NCI-H1092 (cell line): ENCODE results near the gene MOB3A.
"Not testable (repeated sequence)": the region's sequence is repeated elsewhere in the genome, so short reads cannot be mapped to it uniquely, and the experiment has no call there.

Experiments used
- DNase-seq: peaks from one replicate; lab custom pipeline; 2025; lab: John Stamatoyannopoulos, UW

The MOB3A gene

GRCh38 chr19:2096034-2096479, at the start of gene MOB3A:
Gene MOB3A (minus strand): TSS chr19:2096326. CDS start chr19:2078560, 17,766 bp downstream.
- peak; percentile 90 for DNase-seq

- no peak for DNase-seq
Observed at GRCh38 chr19:2145831-2146241, 49.7 kb upstream of the MOB3A start.

GRCh38 chr19:2144190-2144589, 48.1 kb upstream of the MOB3A start:
- DNase-seq = no peak

- DNase-seq = no peak
Observed at GRCh38 chr19:2142173-2142829, 46.2 kb upstream of the MOB3A start.

GRCh38 chr19:2140138-2140569, 44.0 kb upstream of the MOB3A start:
- DNase-seq = no peak

- DNase-seq = no peak
Observed at GRCh38 chr19:2139385-2140137, 43.4 kb upstream of the MOB3A start.

GRCh38 chr19:2138061-2138728, 42.1 kb upstream of the MOB3A start:
- DNase-seq = no peak

- no peak for DNase-seq
Observed at GRCh38 chr19:2136796-2137195, 40.7 kb upstream of the MOB3A start.

GRCh38 chr19:2135474-2136402, 39.6 kb upstream of the MOB3A start:
- DNase-seq = no peak

- no peak for DNase-seq
Observed at GRCh38 chr19:2132731-2133490, 36.8 kb upstream of the MOB3A start.

GRCh38 chr19:2132191-2132590, 36.1 kb upstream of the MOB3A start:
- DNase-seq = no peak

GRCh38 chr19:2131012-2131975, 35.2 kb upstream of the MOB3A start:
- not testable (repeated sequence) for DNase-seq

GRCh38 chr19:2129892-2130770, 34.0 kb upstream of the MOB3A start:
- DNase-seq = no peak

- DNase-seq = no peak
Observed at GRCh38 chr19:2129486-2129885, 33.4 kb upstream of the MOB3A start.

GRCh38 chr19:2129022-2129421, 32.9 kb upstream of the MOB3A start:
- no peak for DNase-seq

- not testable (repeated sequence) for DNase-seq
Observed at GRCh38 chr19:2128252-2128651, 32.1 kb upstream of the MOB3A start.

GRCh38 chr19:2127758-2128157, 31.6 kb upstream of the MOB3A start:
- DNase-seq = no peak

GRCh38 chr19:2126879-2127518, 30.9 kb upstream of the MOB3A start:
- no peak for DNase-seq
